Fibroblast of pulmonary artery (primary cell): Measurements from ENCODE around the gene MPV17L.
"Not testable (repeated sequence)": the region's sequence is repeated elsewhere in the genome, so short reads cannot be mapped to it uniquely, and the experiment has no call there.

Source experiments
- DNase-seq: peaks from one replicate; pipeline ENCODE4 v3.0.0-alpha.2; 2010; ENCODE audit warnings: low read depth
- H3K4me3 ChIP-seq: replicated peaks from 2 replicates; pipeline ENCODE4 v1.5.1; 2011; ENCODE audit warnings: low read depth, mild to moderate bottlenecking, control low read depth, low read length, moderate library complexity
- TF ChIP-seq, protein P1 (sequence below): IDR thresholded peaks from 2 replicates; pipeline ENCODE4 v1.5.1; 2011; ENCODE audit warnings: mild to moderate bottlenecking, control low read depth, low read length, inconsistent platforms; ENCODE audit errors: missing control alignments

Gene MPV17L

DNA sequence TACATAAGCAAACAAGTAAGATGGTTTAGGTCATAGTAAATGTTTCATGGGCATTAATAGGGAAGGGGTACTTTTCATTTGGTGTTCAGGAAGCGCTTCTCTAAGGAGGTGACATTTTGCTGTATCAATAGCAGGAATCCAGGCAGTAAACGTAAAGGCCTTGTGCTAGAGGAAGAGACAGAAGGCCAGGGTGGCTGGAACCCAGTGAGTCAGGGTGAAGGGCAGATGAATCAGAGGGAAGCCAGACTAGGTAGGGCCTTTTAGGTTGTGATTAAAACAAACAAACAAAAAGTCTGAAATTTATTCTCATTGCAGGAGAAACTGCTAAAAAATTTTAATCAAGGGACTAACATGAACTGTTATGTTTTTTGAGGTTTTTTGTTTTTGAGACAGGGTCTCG, 45.3 kb downstream of the MPV17L start:
- peak; percentile 39 for DNase-seq
- H3K4me3 ChIP-seq: no peak overlapping the region
- TF ChIP-seq, protein P1, sequence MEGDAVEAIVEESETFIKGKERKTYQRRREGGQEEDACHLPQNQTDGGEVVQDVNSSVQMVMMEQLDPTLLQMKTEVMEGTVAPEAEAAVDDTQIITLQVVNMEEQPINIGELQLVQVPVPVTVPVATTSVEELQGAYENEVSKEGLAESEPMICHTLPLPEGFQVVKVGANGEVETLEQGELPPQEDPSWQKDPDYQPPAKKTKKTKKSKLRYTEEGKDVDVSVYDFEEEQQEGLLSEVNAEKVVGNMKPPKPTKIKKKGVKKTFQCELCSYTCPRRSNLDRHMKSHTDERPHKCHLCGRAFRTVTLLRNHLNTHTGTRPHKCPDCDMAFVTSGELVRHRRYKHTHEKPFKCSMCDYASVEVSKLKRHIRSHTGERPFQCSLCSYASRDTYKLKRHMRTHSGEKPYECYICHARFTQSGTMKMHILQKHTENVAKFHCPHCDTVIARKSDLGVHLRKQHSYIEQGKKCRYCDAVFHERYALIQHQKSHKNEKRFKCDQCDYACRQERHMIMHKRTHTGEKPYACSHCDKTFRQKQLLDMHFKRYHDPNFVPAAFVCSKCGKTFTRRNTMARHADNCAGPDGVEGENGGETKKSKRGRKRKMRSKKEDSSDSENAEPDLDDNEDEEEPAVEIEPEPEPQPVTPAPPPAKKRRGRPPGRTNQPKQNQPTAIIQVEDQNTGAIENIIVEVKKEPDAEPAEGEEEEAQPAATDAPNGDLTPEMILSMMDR: no peak

GRCh38 chr16:15442140-15442539, 46.6 kb downstream of the MPV17L start:
- DNase-seq, H3K4me3 ChIP-seq: not testable (repeated sequence)

GRCh38 chr16:15443753-15444152, 48.2 kb downstream of the MPV17L start:
- TF ChIP-seq, protein P1: no peak
- DNase-seq: no peak
- H3K4me3 ChIP-seq: no peak overlapping the region

DNA sequence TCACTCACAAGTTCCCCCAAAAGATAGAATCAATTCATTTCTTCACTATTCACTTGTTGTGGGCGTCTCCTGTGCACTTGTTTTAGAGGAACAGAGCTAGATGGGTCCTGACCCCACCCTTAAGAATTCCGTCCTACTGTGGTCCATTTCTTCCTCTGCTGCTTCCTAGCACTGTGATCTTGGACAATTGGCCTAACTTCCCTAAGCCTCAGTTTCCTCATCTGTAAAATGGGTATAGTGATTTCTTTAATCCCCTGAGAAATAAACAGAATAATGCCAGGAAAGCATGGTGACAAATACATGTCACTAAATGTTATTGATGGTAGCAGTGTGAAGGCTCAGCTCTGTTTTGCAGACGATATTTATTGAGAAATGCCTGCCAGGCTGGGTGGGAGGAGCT, 48.7 kb downstream of the MPV17L start:
- TF ChIP-seq, protein P1: no peak
- no peak for DNase-seq
- H3K4me3 ChIP-seq: no peak overlapping the region

DNA sequence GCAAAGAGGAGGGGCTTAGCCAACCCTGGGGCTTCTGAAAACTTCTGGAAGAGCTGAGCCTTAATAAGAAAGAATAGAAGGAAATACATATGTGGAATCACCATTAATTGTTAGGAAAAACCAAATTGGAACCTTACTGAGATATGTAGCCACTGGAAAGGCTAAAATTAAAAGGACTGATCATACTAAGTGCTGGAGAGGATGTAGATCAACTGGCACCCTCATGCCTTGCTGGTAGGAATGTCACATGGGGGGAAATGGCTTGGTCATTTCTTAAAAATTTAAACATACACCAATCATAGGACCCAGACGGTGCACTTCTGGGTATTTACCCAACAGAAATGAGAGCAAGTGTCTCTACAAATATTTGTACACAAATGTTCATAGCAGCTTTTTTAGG, 49.9 kb downstream of the MPV17L start:
- TF ChIP-seq, protein P1: no peak
- DNase-seq: no peak
- H3K4me3 ChIP-seq: no peak overlapping the region

GRCh38 chr16:15446901-15447300, 51.3 kb downstream of the MPV17L start:
- H3K4me3 ChIP-seq: no peak overlapping the region
- TF ChIP-seq, protein P1: no peak
- no peak for DNase-seq

DNA sequence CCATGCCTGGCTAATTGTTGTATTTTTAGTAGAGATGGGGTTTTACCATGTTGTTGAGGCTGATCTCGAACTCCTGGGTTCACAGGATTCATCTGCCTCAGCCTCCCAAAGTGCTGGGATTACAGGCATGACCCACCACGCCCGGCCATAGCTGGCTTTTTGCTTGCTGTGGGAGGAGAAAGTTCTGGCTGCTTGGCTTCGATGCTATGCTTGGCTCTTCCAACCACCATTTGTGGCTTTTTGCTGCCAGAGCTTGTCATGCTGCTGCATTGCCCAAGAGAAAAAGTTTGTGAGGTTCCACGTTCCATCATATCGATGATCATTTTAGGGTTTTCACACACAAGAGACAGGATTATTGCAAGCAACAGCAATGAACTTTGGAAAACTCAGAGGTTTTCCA, 55.1 kb downstream of the MPV17L start:
- TF ChIP-seq, protein P1: no peak
- H3K4me3 ChIP-seq: no peak overlapping the region
- DNase-seq: no peak
